OCI-LY1 (cell line): ENCODE measurements around the gene KCNA10.

ENCODE experiments used
- H2AFZ ChIP-seq: fragments of 200-600 bp; sonication (generic), shearing (Covaris generic); 2 replicates; pipeline ENCODE4 v1.6.0; 2014; ENCODE audit warnings: antibody characterized with exemption, mild to moderate bottlenecking, low read length
- H3F3A ChIP-seq: fragments of 200-600 bp; sonication (generic), shearing (Covaris generic); 2 replicates; pipeline ENCODE4 v1.6.0; 2014; ENCODE audit warnings: mild to moderate bottlenecking, antibody characterized with exemption, low read length, moderate library complexity; ENCODE audit not compliant: insufficient read depth
- H3K27ac ChIP-seq: fragments of 200-600 bp; sonication (generic); 2 replicates; pipeline ENCODE4 v1.5.1; 2014; ENCODE audit warnings: low read length, mixed run types, mild to moderate bottlenecking, low read depth; ENCODE audit not compliant: poor library complexity, severe bottlenecking
- H3K27me3 ChIP-seq: fragments of 200-600 bp; sonication (generic); 2 replicates; pipeline ENCODE4 v1.6.0; 2014; ENCODE audit warnings: antibody characterized with exemption, mild to moderate bottlenecking, low read length, moderate library complexity; ENCODE audit not compliant: insufficient read depth
- H3K36me3 ChIP-seq: fragments of 200-600 bp; sonication (generic); 2 replicates; pipeline ENCODE4 v1.6.1; 2014; ENCODE audit warnings: mild to moderate bottlenecking, antibody characterized with exemption, low read length, moderate library complexity, mixed read lengths; ENCODE audit not compliant: insufficient read depth
- H3K4me1 ChIP-seq: fragments of 200-600 bp; sonication (generic); 2 replicates; pipeline ENCODE4 v1.5.1; 2014; ENCODE audit warnings: mild to moderate bottlenecking, low read length, moderate library complexity; ENCODE audit not compliant: insufficient read depth, severe bottlenecking
- H3K4me2 ChIP-seq: fragments of 200-600 bp; sonication (generic), shearing (Covaris generic); 2 replicates; pipeline ENCODE4 v1.6.1; 2014; ENCODE audit warnings: low read length
- H3K4me3 ChIP-seq: fragments of 200-600 bp; sonication (generic); 2 replicates; pipeline ENCODE4 v1.5.1; 2014; ENCODE audit warnings: low read length, low read depth, mild to moderate bottlenecking, mixed read lengths; ENCODE audit not compliant: poor library complexity, severe bottlenecking
- H3K79me2 ChIP-seq: fragments of 200-600 bp; shearing (Covaris generic); 2 replicates; pipeline ENCODE4 v1.6.1; 2016; ENCODE audit warnings: mixed run types, low read length, mixed read lengths; ENCODE audit not compliant: insufficient read depth
- H3K9ac ChIP-seq: fragments of 200-600 bp; sonication (generic), shearing (Covaris generic); 2 replicates; pipeline ENCODE4 v1.6.1; 2014; ENCODE audit warnings: mild to moderate bottlenecking, low read length, mixed read lengths
- H3K9me2 ChIP-seq: fragments of 200-600 bp; sonication (generic), shearing (Covaris generic); 2 replicates; pipeline ENCODE4 v1.6.1; 2014; ENCODE audit warnings: low read depth, mild to moderate bottlenecking, low read length, mixed read lengths
- H3K9me3 ChIP-seq: fragments of 200-600 bp; shearing (Covaris generic); 2 replicates; pipeline ENCODE4 v1.6.1; 2014; ENCODE audit warnings: low read length, mixed read lengths
- H4K20me1 ChIP-seq: fragments of 200-600 bp; sonication (generic), shearing (Covaris generic); 2 replicates; pipeline ENCODE4 v1.6.0; 2016; ENCODE audit warnings: mild to moderate bottlenecking, low read length; ENCODE audit not compliant: insufficient read depth
- EZH2 ChIP-seq: fragments of 200-600 bp; sonication (generic), shearing (Covaris generic); IDR thresholded peaks from 2 replicates; pipeline ENCODE4 v1.8.0; 2017; ENCODE audit warnings: borderline replicate concordance, mixed run types, mild to moderate bottlenecking, antibody characterized with exemption, low read length, moderate library complexity, mixed read lengths
- TF ChIP-seq, protein P1 (sequence below): fragments of 200-600 bp; sonication (generic), shearing (Covaris generic); IDR thresholded peaks from 2 replicates; pipeline ENCODE4 v1.5.1; 2017; ENCODE audit warnings: mild to moderate bottlenecking, antibody characterized with exemption, low read length, moderate library complexity, mixed read lengths

Gene KCNA10

DNA sequence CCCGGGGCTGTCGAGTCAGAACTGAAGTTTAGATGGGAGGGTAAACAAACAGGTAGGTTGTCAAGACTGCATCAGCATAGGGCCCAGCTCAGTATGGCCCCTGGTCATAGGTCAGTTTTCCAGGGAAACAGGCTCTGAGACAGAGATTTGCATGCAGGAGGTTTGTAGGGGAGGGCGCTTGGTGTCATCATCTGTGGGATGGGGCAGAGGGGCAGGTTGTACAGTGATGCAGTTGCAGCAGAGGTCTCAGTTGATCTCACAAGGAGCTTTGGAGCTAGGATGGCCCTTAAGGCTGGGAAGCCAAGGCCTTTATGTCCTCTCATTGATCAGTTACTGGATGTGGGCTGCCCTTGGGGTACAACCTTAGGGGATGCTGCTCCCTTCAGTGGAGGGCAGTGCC lies 38.5 kb upstream of the KCNA10 start:
- H3K9me2 ChIP-seq, result no peaks in the 10 kb centered on the region
- no peak overlapping the region for H3K4me3 ChIP-seq
- H3K27ac ChIP-seq, result no peak overlapping the region
- H3F3A ChIP-seq, result no peaks in the 10 kb centered on the region
- no peak overlapping the region for H3K4me2 ChIP-seq
- TF ChIP-seq, protein P1, sequence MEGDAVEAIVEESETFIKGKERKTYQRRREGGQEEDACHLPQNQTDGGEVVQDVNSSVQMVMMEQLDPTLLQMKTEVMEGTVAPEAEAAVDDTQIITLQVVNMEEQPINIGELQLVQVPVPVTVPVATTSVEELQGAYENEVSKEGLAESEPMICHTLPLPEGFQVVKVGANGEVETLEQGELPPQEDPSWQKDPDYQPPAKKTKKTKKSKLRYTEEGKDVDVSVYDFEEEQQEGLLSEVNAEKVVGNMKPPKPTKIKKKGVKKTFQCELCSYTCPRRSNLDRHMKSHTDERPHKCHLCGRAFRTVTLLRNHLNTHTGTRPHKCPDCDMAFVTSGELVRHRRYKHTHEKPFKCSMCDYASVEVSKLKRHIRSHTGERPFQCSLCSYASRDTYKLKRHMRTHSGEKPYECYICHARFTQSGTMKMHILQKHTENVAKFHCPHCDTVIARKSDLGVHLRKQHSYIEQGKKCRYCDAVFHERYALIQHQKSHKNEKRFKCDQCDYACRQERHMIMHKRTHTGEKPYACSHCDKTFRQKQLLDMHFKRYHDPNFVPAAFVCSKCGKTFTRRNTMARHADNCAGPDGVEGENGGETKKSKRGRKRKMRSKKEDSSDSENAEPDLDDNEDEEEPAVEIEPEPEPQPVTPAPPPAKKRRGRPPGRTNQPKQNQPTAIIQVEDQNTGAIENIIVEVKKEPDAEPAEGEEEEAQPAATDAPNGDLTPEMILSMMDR, result no peak
- no peak for TF ChIP-seq EZH2
- H3K27me3 ChIP-seq, result no peaks in the 10 kb centered on the region
- no peaks in the 10 kb centered on the region for H3K36me3 ChIP-seq
- H4K20me1 ChIP-seq, result no peaks in the 10 kb centered on the region
- no peaks in the 10 kb centered on the region for H3K4me1 ChIP-seq
- H2AFZ ChIP-seq, result no peak overlapping the region
- H3K9ac ChIP-seq, result no peak overlapping the region
- H3K79me2 ChIP-seq, result no peaks in the 10 kb centered on the region
- H3K9me3 ChIP-seq, result no peaks in the 10 kb centered on the region

DNA sequence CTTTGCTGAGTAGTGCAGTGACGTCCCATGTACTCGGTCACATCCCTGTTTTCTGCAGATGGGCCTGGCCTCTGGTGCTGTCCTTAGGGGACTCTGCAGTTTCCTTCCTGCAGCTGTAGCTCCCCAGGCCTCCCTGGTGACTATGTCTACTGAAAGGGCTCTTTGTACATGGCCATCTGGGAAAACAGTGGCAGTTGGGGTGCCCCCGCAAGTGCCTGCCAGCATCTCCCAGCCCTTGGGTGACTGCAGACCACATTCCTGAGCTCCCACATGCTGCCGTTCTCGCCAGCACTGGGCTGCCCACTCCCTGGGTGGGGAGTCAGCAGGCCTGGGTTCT lies 37.5 kb upstream of the KCNA10 start:
- no peak overlapping the region for H3K27ac ChIP-seq
- H3K79me2 ChIP-seq, result no peaks in the 10 kb centered on the region
- no peaks in the 10 kb centered on the region for H3F3A ChIP-seq
- H2AFZ ChIP-seq, result no peak overlapping the region
- TF ChIP-seq, protein P1, result no peak
- TF ChIP-seq EZH2, result no peak
- H3K4me3 ChIP-seq, result no peak overlapping the region
- no peaks in the 10 kb centered on the region for H3K9me2 ChIP-seq
- no peaks in the 10 kb centered on the region for H3K27me3 ChIP-seq
- no peaks in the 10 kb centered on the region for H4K20me1 ChIP-seq
- no peaks in the 10 kb centered on the region for H3K9me3 ChIP-seq
- H3K4me1 ChIP-seq, result no peaks in the 10 kb centered on the region
- no peak overlapping the region for H3K4me2 ChIP-seq
- H3K9ac ChIP-seq, result no peak overlapping the region
- no peaks in the 10 kb centered on the region for H3K36me3 ChIP-seq

DNA sequence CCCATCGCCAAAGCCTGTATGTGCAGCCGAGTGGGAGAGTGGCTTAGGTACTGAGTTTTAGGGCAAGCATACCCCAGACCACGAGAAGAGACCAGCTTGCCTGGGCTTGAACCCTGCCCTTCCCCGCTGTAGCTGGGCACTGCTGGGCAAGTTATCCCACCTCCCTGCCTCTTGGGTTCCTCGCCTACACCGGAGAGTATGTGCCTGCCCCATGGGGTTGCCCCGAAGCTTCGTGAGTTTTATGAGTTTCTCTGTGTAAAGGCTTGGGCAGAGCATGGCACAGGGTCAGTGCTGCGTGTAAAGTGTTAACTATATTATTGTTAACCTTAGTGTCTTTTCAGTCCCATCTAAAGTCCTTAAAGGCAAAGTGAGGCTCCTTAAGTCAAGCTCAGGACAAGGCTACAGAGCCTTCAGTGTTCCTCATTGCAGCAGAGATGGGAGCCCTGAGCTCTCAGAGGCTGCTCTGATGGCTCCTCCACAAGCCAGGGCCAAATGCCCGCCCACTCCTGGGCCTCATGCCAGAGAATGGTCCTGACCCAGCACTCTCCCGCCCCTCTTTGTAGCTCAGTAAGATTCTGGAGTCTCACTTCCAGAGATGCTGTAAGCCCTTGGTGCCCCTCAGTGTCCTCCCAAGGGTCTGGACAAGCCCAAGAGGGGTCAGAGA lies 37.0 kb upstream of the KCNA10 start:
- no peak overlapping the region for H2AFZ ChIP-seq
- H3K36me3 ChIP-seq, result no peaks in the 10 kb centered on the region
- H3K9ac ChIP-seq, result no peak overlapping the region
- H3K79me2 ChIP-seq, result no peaks in the 10 kb centered on the region
- H3K27ac ChIP-seq, result no peak overlapping the region
- H3F3A ChIP-seq, result no peaks in the 10 kb centered on the region
- H4K20me1 ChIP-seq, result no peaks in the 10 kb centered on the region
- H3K4me1 ChIP-seq, result no peaks in the 10 kb centered on the region
- no peak for TF ChIP-seq EZH2
- TF ChIP-seq, protein P1, result no peak
- no peaks in the 10 kb centered on the region for H3K9me2 ChIP-seq
- no peaks in the 10 kb centered on the region for H3K27me3 ChIP-seq
- H3K4me3 ChIP-seq, result no peak overlapping the region
- peak overlapping the region; percentile 46; the same call in 1 of the 2 replicates for H3K4me2 ChIP-seq
- no peaks in the 10 kb centered on the region for H3K9me3 ChIP-seq
